ENCODE data around the gene ZPBP2. TPM values are rescaled to one million over a fixed set of nuclear protein-coding genes. Genes with fewer than 3 reads are reported as not detected.
"Not testable (repeated sequence)": the region's sequence is repeated elsewhere in the genome, so short reads cannot be mapped to it uniquely, and the experiment has no call there.

The ZPBP2 gene
- polyA plus RNA-seq, 1 donor (not counting 4 experiments of a cell fraction or from before 2014, with no cell fraction given), result not detected

DNA sequence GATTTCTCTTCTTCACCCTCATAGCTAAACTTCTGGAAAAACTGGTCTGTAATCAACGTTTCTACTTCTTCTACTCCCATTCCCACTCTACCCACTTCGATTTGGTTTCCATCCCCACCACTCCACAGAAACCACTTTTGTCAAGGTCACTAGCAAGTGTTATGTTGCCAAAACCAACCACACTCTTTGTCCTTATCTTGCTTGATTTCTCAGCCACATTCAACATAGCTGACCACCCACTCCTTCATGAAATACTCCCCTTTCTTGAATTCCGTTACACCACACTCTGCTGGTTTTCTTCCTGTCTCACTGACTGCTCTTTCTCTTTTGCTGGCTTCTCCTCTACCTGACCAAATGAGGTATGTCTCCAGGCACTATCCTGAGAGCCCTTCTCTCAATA is 15.8 kb upstream of the ZPBP2 start:
- Histone ChIP-seq H2AFZ (ENCODE audit: control insufficient read depth, low read length) (no peak overlapping the region), H3K4me2 (ENCODE audit: control insufficient read depth, extremely low read depth, insufficient read depth, low read depth, low read length) (no peak overlapping the region), H3K27me3 (ENCODE audit: control insufficient read depth, extremely low read depth, insufficient read depth, low read length) (peaks cover 29% of the 10 kb centered on the region), H3K9me1 (ENCODE audit: control insufficient read depth, extremely low read depth, insufficient read depth, low read length) (no peaks in the 10 kb centered on the region), H3K4me1 (ENCODE audit: control insufficient read depth, extremely low read depth, insufficient read depth, low read length) (no peaks in the 10 kb centered on the region), H3K79me2 (ENCODE audit: control insufficient read depth, insufficient read depth, low read length) (no peaks in the 10 kb centered on the region), H3K27ac (ENCODE audit: control insufficient read depth, insufficient read depth, low read length) (no peak overlapping the region), H3K36me3 (ENCODE audit: control insufficient read depth in 2 of 2, extremely low read depth in 1 of 2, insufficient read depth in 2 of 2, low read length in 2 of 2) (no peaks in the 10 kb centered on the region), H3K9ac (ENCODE audit: control insufficient read depth, extremely low read depth, insufficient read depth, low read length) (no peak overlapping the region), H3K4me3 (ENCODE audit: control insufficient read depth in 2 of 3, extremely low read depth in 1 of 3, insufficient read depth in 2 of 3, low read depth in 1 of 3, low read length in 3 of 3) (no peak overlapping the region), H3K9me3 (ENCODE audit: control insufficient read depth, low read depth, low read length) (no peaks in the 10 kb centered on the region), H4K20me1 (ENCODE audit: control insufficient read depth, extremely low read depth, insufficient read depth, low read length) (no peaks in the 10 kb centered on the region)
- DNase-seq (ENCODE audit: low read depth, low spot score) (no peak), FAIRE-seq (peak; percentile 13)
- dilution Hi-C loops (cut with MboI; ENCODE audit: extremely low pct_ligation_motif_present, low sequenced_read_pairs), result no loop called here
- TF ChIP-seq EZH2 (IDR thresholded peaks at IDR 0.05; ENCODE audit: low read length), result no peak
- TF ChIP-seq, protein P1, sequence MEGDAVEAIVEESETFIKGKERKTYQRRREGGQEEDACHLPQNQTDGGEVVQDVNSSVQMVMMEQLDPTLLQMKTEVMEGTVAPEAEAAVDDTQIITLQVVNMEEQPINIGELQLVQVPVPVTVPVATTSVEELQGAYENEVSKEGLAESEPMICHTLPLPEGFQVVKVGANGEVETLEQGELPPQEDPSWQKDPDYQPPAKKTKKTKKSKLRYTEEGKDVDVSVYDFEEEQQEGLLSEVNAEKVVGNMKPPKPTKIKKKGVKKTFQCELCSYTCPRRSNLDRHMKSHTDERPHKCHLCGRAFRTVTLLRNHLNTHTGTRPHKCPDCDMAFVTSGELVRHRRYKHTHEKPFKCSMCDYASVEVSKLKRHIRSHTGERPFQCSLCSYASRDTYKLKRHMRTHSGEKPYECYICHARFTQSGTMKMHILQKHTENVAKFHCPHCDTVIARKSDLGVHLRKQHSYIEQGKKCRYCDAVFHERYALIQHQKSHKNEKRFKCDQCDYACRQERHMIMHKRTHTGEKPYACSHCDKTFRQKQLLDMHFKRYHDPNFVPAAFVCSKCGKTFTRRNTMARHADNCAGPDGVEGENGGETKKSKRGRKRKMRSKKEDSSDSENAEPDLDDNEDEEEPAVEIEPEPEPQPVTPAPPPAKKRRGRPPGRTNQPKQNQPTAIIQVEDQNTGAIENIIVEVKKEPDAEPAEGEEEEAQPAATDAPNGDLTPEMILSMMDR (optimal IDR thresholded peaks at IDR 0.05 in 1 of 3, IDR thresholded peaks at IDR 0.05 in 1 of 3, conservative IDR thresholded peaks at IDR 0.05 in 1 of 3; ENCODE audit: extremely low read depth in 1 of 3, insufficient read depth in 2 of 3, low read length in 3 of 3), result no peak

DNA sequence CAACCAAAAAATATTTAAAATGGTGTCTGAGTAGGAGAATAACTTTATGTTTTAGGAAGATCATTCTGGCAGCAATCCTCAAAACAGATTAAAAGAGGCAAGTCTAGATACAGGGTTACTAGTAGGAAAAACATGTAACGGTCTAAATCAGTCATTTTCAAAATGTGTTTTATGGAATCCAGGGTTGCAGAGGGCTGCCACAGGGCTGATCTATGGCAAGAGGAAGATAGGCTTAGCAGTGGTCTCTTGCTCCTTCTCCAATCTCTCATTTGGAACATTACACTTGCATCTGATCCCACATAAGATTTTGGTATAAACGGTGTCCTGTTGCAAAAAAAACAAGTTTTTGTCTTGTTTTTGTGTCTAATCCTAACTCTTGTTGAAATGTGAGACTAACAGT is 13.1 kb upstream of the ZPBP2 start:
- H3K27ac ChIP-seq (ENCODE audit: control insufficient read depth, insufficient read depth, low read length), result no peak overlapping the region
- H3K36me3 ChIP-seq (ENCODE audit: control insufficient read depth in 2 of 2, extremely low read depth in 1 of 2, insufficient read depth in 2 of 2, low read length in 2 of 2), result no peaks in the 10 kb centered on the region
- DNase-seq (ENCODE audit: low read depth, low spot score) (no peak), FAIRE-seq (no peak)
- no peaks in the 10 kb centered on the region for H3K9me3 ChIP-seq (ENCODE audit: control insufficient read depth, low read depth, low read length)
- no peak overlapping the region for H3K4me3 ChIP-seq (ENCODE audit: control insufficient read depth in 2 of 3, extremely low read depth in 1 of 3, insufficient read depth in 2 of 3, low read depth in 1 of 3, low read length in 3 of 3)
- peaks cover 18% of the 10 kb centered on the region for H3K27me3 ChIP-seq (ENCODE audit: control insufficient read depth, extremely low read depth, insufficient read depth, low read length)
- H3K9me1 ChIP-seq (ENCODE audit: control insufficient read depth, extremely low read depth, insufficient read depth, low read length), result no peaks in the 10 kb centered on the region
- H3K4me2 ChIP-seq (ENCODE audit: control insufficient read depth, extremely low read depth, insufficient read depth, low read depth, low read length), result no peak overlapping the region
- no peaks in the 10 kb centered on the region for H4K20me1 ChIP-seq (ENCODE audit: control insufficient read depth, extremely low read depth, insufficient read depth, low read length)
- no peaks in the 10 kb centered on the region for H3K4me1 ChIP-seq (ENCODE audit: control insufficient read depth, extremely low read depth, insufficient read depth, low read length)
- dilution Hi-C loops (cut with MboI; ENCODE audit: extremely low pct_ligation_motif_present, low sequenced_read_pairs), result no loop called here
- TF ChIP-seq, protein P1 (optimal IDR thresholded peaks at IDR 0.05 in 1 of 3, IDR thresholded peaks at IDR 0.05 in 1 of 3, conservative IDR thresholded peaks at IDR 0.05 in 1 of 3; ENCODE audit: extremely low read depth in 1 of 3, insufficient read depth in 2 of 3, low read length in 3 of 3), result no peak
- TF ChIP-seq EZH2 (IDR thresholded peaks at IDR 0.05; ENCODE audit: low read length), result no peak
- H3K9ac ChIP-seq (ENCODE audit: control insufficient read depth, extremely low read depth, insufficient read depth, low read length), result no peak overlapping the region
- no peaks in the 10 kb centered on the region for H3K79me2 ChIP-seq (ENCODE audit: control insufficient read depth, insufficient read depth, low read length)
- no peak overlapping the region for H2AFZ ChIP-seq (ENCODE audit: control insufficient read depth, low read length)

DNA sequence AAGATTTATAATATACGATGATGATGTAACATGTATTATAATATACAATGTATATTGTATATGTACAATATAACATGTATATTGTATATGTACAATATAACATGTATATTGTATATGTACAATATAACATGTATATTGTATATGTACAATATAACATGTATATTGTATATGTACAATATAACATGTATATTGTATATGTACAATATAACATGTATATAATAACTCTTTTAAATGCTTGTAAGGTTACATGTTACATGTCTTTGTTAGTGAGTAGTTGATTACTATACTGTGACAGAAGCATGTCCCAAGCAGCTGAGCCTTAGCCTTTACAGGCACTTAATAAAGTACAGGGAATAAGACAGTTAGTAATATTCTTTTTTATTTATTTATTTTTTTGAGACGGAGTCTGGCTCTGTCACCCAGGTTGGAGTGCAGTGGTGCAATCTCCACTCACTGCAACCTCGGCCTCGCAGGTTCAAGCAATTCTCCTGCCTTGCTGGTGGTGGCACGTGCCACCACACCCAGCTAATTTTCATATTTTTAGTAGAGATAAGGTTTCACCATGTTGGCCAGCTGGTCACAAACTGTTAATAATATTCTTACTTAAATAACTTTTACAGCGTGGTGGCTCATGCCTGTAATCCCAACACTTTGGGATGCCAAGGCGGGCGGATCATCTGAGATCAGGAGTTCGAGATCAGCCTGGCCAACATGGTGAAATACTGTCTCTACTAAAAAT is 11.9 kb upstream of the ZPBP2 start:
- H3K9ac ChIP-seq (ENCODE audit: control insufficient read depth, extremely low read depth, insufficient read depth, low read length); H3K79me2 ChIP-seq (ENCODE audit: control insufficient read depth, insufficient read depth, low read length); H2AFZ ChIP-seq (ENCODE audit: control insufficient read depth, low read length); H3K36me3 ChIP-seq (ENCODE audit: control insufficient read depth in 2 of 2, extremely low read depth in 1 of 2, insufficient read depth in 2 of 2, low read length in 2 of 2); H4K20me1 ChIP-seq (ENCODE audit: control insufficient read depth, extremely low read depth, insufficient read depth, low read length); FAIRE-seq; H3K9me1 ChIP-seq (ENCODE audit: control insufficient read depth, extremely low read depth, insufficient read depth, low read length); H3K9me3 ChIP-seq (ENCODE audit: control insufficient read depth, low read depth, low read length); H3K27ac ChIP-seq (ENCODE audit: control insufficient read depth, insufficient read depth, low read length); H3K4me3 ChIP-seq (ENCODE audit: control insufficient read depth in 2 of 3, extremely low read depth in 1 of 3, insufficient read depth in 2 of 3, low read depth in 1 of 3, low read length in 3 of 3); H3K4me1 ChIP-seq (ENCODE audit: control insufficient read depth, extremely low read depth, insufficient read depth, low read length); dilution Hi-C loops (cut with MboI; ENCODE audit: extremely low pct_ligation_motif_present, low sequenced_read_pairs); DNase-seq (ENCODE audit: low read depth, low spot score); H3K4me2 ChIP-seq (ENCODE audit: control insufficient read depth, extremely low read depth, insufficient read depth, low read depth, low read length): not testable (repeated sequence)
- H3K27me3 ChIP-seq (ENCODE audit: control insufficient read depth, extremely low read depth, insufficient read depth, low read length), result peaks cover 19% of the 10 kb centered on the region

Measured in keratinocyte (primary cell).